Daoy (cell line): ENCODE results near the gene SYCN. TPM values are rescaled to one million over a fixed set of nuclear protein-coding genes. Genes with fewer than 3 reads are reported as not detected.

ENCODE experiments used
- DNase-seq: peaks from one replicate; pipeline ENCODE4 v3.0.0-alpha.2; 2015; ENCODE audit warnings: low read depth
- total RNA-seq: library from RNA; depleted of rRNA; stranded (reverse); fragments of >200 nt; shearing (Covaris generic); gene quantifications from 2 replicates; pipeline ENCODE4 v1.2.3, GENCODE V29; 2014

The SYCN gene
- total RNA-seq, 1 experiment from 2014 or later = not detected

GRCh38 chr19:39194832-39195542 lies 9.1 kb downstream of the SYCN start:
- peak; percentile 50 for DNase-seq

DNA sequence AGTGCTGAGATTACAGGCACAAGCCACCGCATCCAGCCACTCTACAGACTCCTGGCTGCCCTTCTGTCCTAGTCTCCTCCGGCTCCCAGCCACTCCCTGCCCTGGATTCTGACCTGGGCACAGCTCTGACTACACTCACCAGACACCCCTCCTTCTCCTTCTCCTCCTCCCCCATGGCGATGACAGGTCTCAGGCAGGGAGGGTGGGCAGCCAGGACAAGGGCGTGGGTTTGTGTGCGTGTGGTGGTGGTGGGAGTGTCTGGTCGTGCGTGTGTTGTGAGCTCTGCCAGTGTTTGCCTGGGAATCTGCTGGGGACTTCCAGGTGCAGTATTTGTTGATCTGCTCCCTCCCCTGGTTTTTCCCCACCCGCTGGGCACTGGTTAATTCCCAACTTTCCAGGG lies 10.3 kb downstream of the SYCN start:
- peak; percentile 31 for DNase-seq

DNA sequence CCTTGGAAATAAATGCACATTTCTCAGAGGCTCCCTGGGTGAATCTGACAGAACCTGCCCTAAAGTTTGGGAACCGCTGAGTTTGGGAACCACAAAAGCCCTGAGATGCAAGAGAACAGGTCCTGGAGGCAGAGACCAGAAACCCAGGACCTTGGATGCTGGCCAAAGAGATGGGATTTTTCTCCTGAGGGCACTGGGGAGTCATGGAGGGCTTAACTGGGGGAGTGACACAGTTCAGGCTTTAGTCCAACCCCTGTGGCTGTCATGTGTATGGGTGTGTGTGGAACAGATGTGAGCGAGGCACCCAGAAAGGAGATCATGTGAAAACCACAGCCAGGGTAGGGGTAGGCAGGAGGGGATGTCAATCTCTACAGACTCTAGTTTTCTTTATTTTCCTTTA lies 11.2 kb downstream of the SYCN start:
- peak; percentile 21 for DNase-seq

- DNase-seq = peak; percentile 0
Measured at GRCh38 chr19:39190768-39191167, 13.3 kb downstream of the SYCN start.

DNA sequence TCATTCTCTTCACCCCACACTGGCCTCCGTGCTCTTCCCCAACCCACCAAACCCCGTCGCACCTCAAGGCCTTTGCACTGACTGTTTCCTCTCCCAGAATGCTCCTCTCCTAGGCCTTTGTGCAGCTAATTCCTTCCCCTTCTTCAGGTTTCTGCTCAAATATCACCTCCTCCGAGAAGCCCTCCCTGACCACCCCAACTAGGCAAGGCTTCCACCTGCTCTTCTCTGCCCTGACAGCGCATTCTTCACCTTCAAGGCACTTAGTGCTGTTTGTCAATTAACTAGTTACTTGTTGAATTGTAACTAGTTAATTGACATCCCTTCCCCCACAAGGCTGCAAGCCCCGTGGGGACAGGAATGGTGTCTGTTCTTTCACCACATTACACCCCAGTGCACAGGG lies 15.1 kb downstream of the SYCN start:
- no peak for DNase-seq

DNA sequence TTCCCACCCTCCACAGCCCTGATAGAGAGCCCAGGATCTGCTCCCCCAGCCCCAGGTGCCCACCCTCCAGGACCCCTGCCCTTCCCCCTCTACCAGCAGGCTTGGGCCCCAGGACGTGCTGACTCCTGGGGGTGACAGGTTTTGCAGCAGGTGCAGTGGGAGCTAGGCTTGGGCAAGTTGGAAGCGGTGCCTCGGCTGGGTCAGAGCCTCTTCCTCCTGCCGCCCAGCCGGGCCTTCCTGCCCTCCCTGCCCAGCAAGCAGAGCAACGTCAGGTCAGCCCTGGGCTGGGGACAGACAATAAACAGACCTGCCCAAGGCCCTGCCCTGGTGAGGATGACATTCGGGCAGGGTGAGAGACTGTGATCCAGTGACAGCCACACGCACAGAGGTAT lies 16.5 kb downstream of the SYCN start:
- DNase-seq = no peak

GRCh38 chr19:39186391-39186790 lies 17.7 kb downstream of the SYCN start:
- no peak for DNase-seq

DNA sequence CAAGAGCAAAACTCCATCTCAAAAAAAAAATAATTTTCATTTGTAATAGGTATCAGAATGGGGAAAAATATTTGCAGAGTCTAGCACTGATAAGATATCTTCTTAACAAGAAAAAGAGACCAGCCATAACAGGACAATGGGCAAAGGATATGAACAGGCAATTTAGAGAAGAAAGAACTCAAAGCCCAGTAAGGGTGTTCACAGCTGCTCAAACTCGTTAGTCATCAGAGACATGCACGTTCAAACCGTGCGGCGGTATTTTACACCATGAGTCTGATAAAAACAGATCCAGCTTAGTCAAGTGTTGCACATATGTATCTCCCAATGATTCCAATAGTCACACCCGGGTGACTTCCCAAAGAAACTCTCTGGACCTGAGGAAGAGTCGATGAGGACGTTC lies 21.0 kb downstream of the SYCN start:
- DNase-seq = no peak

DNA sequence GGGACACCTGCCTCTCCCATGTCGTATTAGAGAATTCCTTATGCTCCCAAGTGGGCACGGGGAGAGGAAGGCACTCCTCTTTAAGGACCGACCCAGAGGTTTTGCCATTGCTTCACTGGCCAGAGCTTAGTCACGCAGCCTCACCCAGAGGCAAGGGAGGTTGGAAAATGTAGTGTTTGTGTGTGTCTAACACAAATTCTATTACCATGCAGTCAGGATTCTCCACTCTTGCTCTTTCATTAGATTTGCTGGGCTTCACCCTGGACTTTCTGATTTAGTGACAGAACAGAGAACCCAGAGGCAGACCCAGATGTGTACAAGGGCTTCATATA lies 21.9 kb downstream of the SYCN start:
- no peak for DNase-seq

DNA sequence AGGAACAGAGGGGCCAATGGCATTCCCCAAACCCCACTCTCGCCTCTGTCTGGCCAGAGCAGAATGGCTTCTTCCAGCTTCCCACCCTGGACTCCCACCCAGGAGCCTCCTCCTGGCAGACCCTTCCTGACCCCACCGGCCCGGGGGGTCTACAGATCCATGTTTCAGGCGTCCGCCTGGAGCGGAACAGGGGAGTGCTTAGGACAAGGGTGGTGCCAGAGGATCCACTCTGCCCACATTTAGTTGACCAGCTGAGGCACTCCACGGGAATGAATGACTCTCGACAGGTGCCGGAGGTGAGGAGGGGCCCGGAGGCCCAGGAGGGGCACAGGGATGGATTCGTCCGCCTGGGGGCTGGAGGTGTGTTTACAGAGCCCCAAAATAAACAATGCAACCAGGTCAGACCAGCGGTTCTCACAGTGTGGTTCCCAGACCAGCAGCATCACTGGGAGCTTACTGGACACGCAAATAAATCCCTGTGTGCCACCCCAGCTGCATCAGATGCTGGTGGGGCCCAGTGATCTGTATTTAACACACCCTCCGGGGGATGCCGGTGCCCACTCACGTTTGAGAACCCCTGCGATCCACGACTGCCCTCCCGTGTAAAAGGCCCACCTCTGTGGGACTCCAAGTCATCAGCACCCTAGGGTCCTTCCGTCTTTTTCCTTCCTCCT lies 22.4 kb downstream of the SYCN start:
- no peak for DNase-seq

DNA sequence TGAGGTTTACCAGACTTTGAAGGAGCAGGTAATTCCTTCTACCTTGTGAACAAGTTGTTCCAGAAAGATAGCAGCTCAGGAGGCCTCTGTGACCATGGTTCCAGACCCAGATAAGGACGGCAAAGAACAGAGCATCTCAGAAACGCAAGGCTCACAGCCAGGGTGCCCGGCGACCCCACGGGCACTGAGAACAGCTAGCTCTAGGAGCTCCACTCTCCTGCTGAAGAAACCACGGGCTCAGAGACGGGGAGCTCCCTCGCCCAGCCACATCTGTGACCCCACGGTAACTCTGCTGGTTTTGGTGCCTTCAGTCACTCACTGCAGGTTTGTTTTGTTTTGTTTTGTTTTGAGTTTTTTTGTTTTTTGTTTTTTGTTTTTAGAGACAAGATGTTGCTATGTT lies 23.3 kb downstream of the SYCN start:
- no peak for DNase-seq

GRCh38 chr19:39179754-39180153 lies 24.3 kb downstream of the SYCN start:
- no peak for DNase-seq

- no peak for DNase-seq
Measured at GRCh38 chr19:39178296-39179006, 25.6 kb downstream of the SYCN start.

- DNase-seq = no peak
Measured at GRCh38 chr19:39177736-39178135, 26.3 kb downstream of the SYCN start.

DNA sequence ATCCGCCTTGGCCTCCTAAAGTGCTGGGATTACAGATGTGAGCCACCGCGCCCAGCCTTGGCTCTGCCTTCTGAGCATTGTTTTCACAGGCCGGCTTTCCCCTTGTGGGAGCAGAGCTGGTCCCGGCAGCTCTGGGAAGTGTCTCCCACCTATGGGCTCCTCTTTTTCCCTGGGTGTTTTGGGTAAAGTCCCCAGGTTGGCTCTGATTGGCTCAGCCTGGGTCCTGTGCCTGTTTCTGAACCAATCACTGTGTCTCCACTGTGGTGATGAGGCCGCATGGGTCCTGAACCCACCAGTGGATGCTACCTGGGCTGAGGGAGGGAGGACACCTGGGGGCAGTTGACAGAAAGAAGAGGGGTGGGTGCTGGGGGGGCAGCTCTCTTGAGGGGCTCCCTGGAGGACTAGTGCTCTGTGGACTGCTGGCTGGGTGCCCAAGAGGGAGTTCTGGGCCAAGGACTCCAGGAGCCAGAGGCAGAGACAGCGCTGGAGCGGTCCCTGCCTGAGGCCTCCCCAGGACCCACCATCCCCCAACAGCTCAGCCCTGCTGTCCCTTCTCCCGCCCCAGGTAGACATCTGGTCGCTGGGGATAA lies 26.9 kb downstream of the SYCN start:
- DNase-seq = no peak

DNA sequence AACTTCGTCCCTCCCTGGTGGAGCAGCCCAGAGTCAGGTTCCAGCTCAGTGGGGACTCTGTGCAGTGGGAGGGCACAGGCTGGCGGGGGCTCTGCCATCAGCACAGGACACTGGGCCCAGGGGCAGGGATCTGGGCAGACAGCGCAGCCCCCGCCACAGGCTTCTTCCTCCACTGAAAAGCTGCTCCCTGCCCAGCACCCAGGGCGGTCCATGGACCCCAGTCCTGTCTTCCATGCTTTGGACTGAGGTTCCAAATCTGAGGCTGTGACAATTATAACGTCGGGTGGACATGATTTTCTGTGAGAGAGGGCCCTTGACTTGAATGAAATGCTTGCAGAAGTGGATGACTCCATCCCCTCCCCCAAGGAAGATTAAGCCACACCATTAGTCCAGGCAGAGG lies 28.5 kb downstream of the SYCN start:
- DNase-seq = no peak

DNA sequence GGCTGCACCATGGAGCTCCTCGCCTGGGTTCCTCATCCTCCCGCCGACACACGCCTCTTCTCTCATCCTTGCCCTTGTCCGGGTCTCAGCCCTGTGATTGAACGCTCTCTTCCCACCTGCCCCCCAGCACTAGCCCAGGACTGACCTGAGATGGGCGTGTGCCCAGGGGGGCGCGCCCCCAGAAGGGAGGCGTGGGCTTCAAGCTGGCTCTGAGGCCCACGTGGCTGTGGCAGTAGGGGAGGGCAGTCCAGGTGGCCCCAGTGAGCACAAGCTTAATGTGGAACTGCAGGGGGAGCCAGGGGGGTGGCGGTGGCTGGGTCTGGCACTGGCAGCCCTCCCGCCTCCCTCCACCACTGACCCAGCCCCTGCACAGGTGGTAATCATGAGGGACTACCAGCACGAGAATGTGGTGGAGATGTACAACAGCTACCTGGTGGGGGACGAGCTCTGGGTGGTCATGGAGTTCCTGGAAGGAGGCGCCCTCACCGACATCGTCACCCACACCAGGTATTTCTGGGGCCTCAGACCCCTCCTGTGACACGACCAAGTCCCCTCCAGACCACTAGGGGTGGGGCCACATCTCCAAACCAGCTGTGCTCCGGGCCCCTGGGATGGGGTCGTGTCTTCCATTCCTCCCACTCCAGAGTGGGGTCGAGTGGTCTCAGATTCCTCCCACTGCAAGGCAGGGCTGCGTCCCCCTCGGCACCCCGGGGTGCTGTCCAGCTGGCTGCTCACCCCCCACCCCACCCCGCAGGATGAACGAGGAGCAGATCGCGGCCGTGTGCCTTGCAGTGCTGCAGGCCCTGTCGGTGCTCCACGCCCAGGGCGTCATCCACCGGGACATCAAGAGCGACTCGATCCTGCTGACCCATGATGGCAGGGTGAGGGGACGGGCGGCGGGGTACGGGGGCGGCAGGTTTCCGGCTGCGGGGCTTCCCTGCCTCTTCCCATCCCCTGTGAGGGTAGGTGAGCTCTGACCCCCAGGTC lies 29.2 kb downstream of the SYCN start:
- DNase-seq = no peak

GRCh38 chr19:39174142-39174541 lies 29.9 kb downstream of the SYCN start:
- no peak for DNase-seq

- no peak for DNase-seq
Measured at GRCh38 chr19:39173502-39173991, 30.5 kb downstream of the SYCN start.

DNA sequence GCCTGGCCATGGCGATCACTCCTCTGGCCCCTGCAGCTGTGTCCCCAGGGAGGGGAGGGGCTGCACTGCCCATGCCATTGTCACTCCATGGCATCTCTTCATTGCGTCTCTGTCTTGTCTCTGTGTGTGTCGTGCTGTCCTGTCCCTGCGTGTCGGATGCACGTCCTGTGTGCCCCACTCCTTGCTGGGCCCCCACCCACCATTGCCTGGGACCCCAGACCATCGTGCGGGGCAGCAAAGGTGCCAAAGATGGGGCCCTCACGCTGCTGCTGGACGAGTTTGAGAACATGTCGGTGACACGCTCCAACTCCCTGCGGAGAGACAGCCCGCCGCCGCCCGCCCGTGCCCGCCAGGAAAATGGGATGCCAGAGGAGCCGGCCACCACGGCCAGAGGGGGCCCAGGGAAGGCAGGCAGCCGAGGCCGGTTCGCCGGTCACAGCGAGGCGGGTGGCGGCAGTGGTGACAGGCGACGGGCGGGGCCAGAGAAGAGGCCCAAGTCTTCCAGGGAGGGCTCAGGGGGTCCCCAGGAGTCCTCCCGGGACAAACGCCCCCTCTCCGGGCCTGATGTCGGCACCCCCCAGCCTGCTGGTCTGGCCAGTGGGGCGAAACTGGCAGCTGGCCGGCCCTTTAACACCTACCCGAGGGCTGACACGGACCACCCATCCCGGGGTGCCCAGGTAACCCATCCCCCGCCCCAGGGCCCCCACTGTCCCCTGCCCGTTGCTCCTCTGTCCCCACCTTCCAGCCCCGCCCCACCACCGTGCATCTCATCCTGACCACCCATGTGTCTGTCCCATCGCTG lies 31.2 kb downstream of the SYCN start:
- no peak for DNase-seq
